HG03565 (cell line): ENCODE results near the gene ZBTB7C.

Source experiments
- ATAC-seq: cut with Tn5 transposase; IDR thresholded peaks from one replicate; pipeline ENCODE4 v1.9.1; 2021; ENCODE audit warnings: mild to moderate bottlenecking, moderate library complexity; ENCODE audit not compliant: unreplicated experiment

The ZBTB7C gene

GRCh38 chr18:48073211-48073930 is 335.8 kb downstream of the ZBTB7C start:
- ATAC-seq = no peak

GRCh38 chr18:48072428-48073204 is 336.6 kb downstream of the ZBTB7C start:
- ATAC-seq = no peak

- no peak for ATAC-seq
Measured at GRCh38 chr18:48068916-48069445, 340.2 kb downstream of the ZBTB7C start.

- ATAC-seq = no peak
Measured at GRCh38 chr18:48066225-48066652, 342.9 kb downstream of the ZBTB7C start.

- no peak for ATAC-seq
Measured at GRCh38 chr18:48065601-48065995, 343.6 kb downstream of the ZBTB7C start.

GRCh38 chr18:48064978-48065600 is 344.1 kb downstream of the ZBTB7C start:
- ATAC-seq = no peak

- ATAC-seq = no peak
Measured at GRCh38 chr18:48061781-48062570, 347.2 kb downstream of the ZBTB7C start.

GRCh38 chr18:48060970-48061369 is 348.2 kb downstream of the ZBTB7C start:
- ATAC-seq = no peak

GRCh38 chr18:48060346-48060745 is 348.8 kb downstream of the ZBTB7C start:
- no peak for ATAC-seq

- no peak for ATAC-seq
Measured at GRCh38 chr18:48059455-48060010, 349.6 kb downstream of the ZBTB7C start.

- ATAC-seq = no peak
Measured at GRCh38 chr18:48058486-48058885, 350.7 kb downstream of the ZBTB7C start.

GRCh38 chr18:48057018-48057417 is 352.2 kb downstream of the ZBTB7C start:
- no peak for ATAC-seq

- no peak for ATAC-seq
Measured at GRCh38 chr18:48055351-48055750, 353.8 kb downstream of the ZBTB7C start.

GRCh38 chr18:48053881-48054816 is 355.0 kb downstream of the ZBTB7C start:
- ATAC-seq = no peak

GRCh38 chr18:48052842-48053241 is 356.3 kb downstream of the ZBTB7C start:
- no peak for ATAC-seq

GRCh38 chr18:48051945-48052840 is 357.0 kb downstream of the ZBTB7C start:
- no peak for ATAC-seq

- no peak for ATAC-seq
Measured at GRCh38 chr18:48050176-48050575, 359.0 kb downstream of the ZBTB7C start.

- no peak for ATAC-seq
Measured at GRCh38 chr18:48049757-48050156, 359.4 kb downstream of the ZBTB7C start.
